ENCODE data around the gene ARHGAP9.

DNA sequence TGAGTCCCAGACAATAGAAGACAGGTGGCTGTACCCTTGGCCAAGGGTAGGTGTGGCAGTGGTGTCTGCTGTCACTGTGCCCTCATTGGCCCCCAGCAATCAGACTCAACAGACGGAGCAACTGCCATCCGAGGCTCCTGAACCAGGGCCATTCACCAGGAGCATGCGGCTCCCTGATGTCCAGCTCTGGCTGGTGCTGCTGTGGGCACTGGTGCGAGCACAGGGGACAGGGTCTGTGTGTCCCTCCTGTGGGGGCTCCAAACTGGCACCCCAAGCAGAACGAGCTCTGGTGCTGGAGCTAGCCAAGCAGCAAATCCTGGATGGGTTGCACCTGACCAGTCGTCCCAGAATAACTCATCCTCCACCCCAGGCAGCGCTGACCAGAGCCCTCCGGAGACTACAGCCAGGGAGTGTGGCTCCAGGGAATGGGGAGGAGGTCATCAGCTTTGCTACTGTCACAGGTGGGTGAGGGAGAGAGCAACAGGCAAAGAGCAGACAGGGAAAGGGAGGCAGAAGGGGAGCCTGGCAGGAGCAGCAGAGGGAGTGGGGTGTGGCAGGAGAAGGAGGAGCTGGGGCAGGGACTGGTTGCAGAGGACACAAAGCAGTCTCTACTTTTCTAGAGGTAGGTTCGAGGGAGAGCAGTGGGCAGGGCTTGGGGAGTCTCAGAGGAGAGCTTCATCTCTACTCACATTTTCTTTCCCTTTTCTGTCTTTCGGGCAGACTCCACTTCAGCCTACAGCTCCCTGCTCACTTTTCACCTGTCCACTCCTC, 24.1 kb downstream of the ARHGAP9 start:
- TF ChIP-seq, protein P1, sequence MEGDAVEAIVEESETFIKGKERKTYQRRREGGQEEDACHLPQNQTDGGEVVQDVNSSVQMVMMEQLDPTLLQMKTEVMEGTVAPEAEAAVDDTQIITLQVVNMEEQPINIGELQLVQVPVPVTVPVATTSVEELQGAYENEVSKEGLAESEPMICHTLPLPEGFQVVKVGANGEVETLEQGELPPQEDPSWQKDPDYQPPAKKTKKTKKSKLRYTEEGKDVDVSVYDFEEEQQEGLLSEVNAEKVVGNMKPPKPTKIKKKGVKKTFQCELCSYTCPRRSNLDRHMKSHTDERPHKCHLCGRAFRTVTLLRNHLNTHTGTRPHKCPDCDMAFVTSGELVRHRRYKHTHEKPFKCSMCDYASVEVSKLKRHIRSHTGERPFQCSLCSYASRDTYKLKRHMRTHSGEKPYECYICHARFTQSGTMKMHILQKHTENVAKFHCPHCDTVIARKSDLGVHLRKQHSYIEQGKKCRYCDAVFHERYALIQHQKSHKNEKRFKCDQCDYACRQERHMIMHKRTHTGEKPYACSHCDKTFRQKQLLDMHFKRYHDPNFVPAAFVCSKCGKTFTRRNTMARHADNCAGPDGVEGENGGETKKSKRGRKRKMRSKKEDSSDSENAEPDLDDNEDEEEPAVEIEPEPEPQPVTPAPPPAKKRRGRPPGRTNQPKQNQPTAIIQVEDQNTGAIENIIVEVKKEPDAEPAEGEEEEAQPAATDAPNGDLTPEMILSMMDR (IDR thresholded peaks at IDR 0.05) = no peak
- TF ChIP-seq POLR2A (IDR thresholded peaks at IDR 0.05) = peak; percentile 70
